Tibial nerve (tissue), 4 donors: Measurements from ENCODE around the gene CYTH1.

ENCODE experiments used
- CTCF ChIP-seq, 5 experiments: fragments of 200-600 bp in 3 of 5; fragments of 450-650 bp in 2 of 5; sonication (generic) in 3 of 5; IDR thresholded peaks; one replicate each; pipeline ENCODE4 v1.5.1; 2016 to 2019; ENCODE audit warnings: antibody characterized with exemption in 5 of 5, mild to moderate bottlenecking in 3 of 5, moderate library complexity in 2 of 5
- EP300 ChIP-seq, 2 donors: sonication (generic); formaldehyde crosslinking; IDR thresholded peaks; one replicate each; pipeline ENCODE4 v1.6.1; 2017; ENCODE audit warnings: antibody characterized with exemption in 2 of 2, mild to moderate bottlenecking in 1 of 2

- TF ChIP-seq CTCF (IDR thresholded peaks at IDR 0.05), result no peak
- TF ChIP-seq EP300 (IDR thresholded peaks at IDR 0.05), result no peak
Measured at GRCh38 chr17:78781893-78782304, at the start of gene CYTH1.
